IMR-90 (cell line): ENCODE results near the gene RFT1. TPM values are rescaled to one million over a fixed set of nuclear protein-coding genes. Genes with fewer than 3 reads are reported as not detected.
A peak's percentile ranks its signal among the peaks of the same experiment; 100 is the strongest.

Experiments
- ATAC-seq: fragments of 200-7000 bp; cut with Tn5 transposase; 2 replicates; pipeline ENCODE4 v1.9.1; 2020; ENCODE audit warnings: low read depth, mild to moderate bottlenecking, moderate library complexity
- BruUV-seq: library from RNA; stranded (reverse); fragments of 400-500 nt; replicated peaks from 2 replicates; lab custom pipeline; 2021; lab: Mats Ljungman, UMichigan
- CTCF ChIA-PET: fragments of 300-600 bp; formaldehyde crosslinking; extraction: SDS; loops from one replicate; lab custom pipeline; 2021; ENCODE audit warnings: antibody characterized with exemption; lab: Yijun Ruan, JAX
- POLR2A ChIA-PET: fragments of 300-600 bp; sonication (Branson Sonifier 250); formaldehyde crosslinking; loops from one replicate; lab custom pipeline; 2022; ENCODE audit warnings: antibody characterized with exemption; ENCODE audit not compliant: unreplicated experiment; lab: Charles Lee
- DNase-seq: peaks from one replicate; pipeline ENCODE4 v3.0.0; 2013
- H2AFZ ChIP-seq: replicated peaks from 2 replicates; pipeline ENCODE3; 2013; ENCODE audit warnings: low read length, mild to moderate bottlenecking; ENCODE audit not compliant: poor library complexity
- H2AK5ac ChIP-seq: 2 replicates; pipeline ENCODE4 v1.6.1; 2013; ENCODE audit warnings: low read depth, low read length, inconsistent platforms
- H2AK9ac ChIP-seq: replicated peaks from 2 replicates; pipeline ENCODE3; 2013; ENCODE audit warnings: mild to moderate bottlenecking, low read depth, low read length, moderate library complexity; ENCODE audit not compliant: poor library complexity
- H2BK120ac ChIP-seq: 2 replicates; pipeline ENCODE4 v1.6.1; 2013; ENCODE audit warnings: low read depth, low read length, inconsistent platforms
- H2BK15ac ChIP-seq: 3 replicates; pipeline ENCODE4 v1.6.1; 2013; ENCODE audit warnings: low read depth, low read length, inconsistent platforms
- H2BK20ac ChIP-seq: 2 replicates; pipeline ENCODE4 v1.6.1; 2013; ENCODE audit warnings: low read depth, mild to moderate bottlenecking, inconsistent platforms, low read length, moderate library complexity
- H2BK5ac ChIP-seq: 2 replicates; pipeline ENCODE4 v1.6.1; 2013; ENCODE audit warnings: mild to moderate bottlenecking, low read depth, low read length, inconsistent platforms; ENCODE audit not compliant: poor library complexity, severe bottlenecking
- H3K14ac ChIP-seq: replicated peaks from 2 replicates; pipeline ENCODE4 v1.6.1; 2013; ENCODE audit warnings: low read depth, low read length, inconsistent platforms
- H3K18ac ChIP-seq: 2 replicates; pipeline ENCODE4 v1.6.1; 2013; ENCODE audit warnings: low read depth, low read length, control low read depth
- H3K23ac ChIP-seq: 2 replicates; pipeline ENCODE4 v1.6.1; 2013; ENCODE audit warnings: low read depth, low read length, inconsistent platforms
- H3K27ac ChIP-seq: 2 replicates; pipeline ENCODE4 v1.5.1; 2013; ENCODE audit warnings: mild to moderate bottlenecking, control low read depth, low read length; ENCODE audit not compliant: insufficient read depth
- H3K27me3 ChIP-seq: 2 replicates; pipeline ENCODE4 v1.6.1; 2013; ENCODE audit warnings: low read length; ENCODE audit not compliant: control insufficient read depth, insufficient read depth
- H3K36me3 ChIP-seq: 2 replicates; pipeline ENCODE4 v1.6.1; 2013; ENCODE audit warnings: low read length, mixed read lengths; ENCODE audit not compliant: control insufficient read depth, insufficient read depth
- H3K4ac ChIP-seq: 2 replicates; pipeline ENCODE4 v1.6.1; 2013; ENCODE audit warnings: low read depth, low read length, inconsistent platforms
- H3K4me1 ChIP-seq: 2 replicates; pipeline ENCODE4 v1.6.1; 2013; ENCODE audit warnings: low read length, mixed read lengths; ENCODE audit not compliant: control insufficient read depth, insufficient read depth
- H3K4me2 ChIP-seq: 2 replicates; pipeline ENCODE4 v1.6.1; 2013; ENCODE audit warnings: low read depth, mild to moderate bottlenecking, control low read depth, low read length, moderate library complexity
- H3K4me3 ChIP-seq: 2 replicates; pipeline ENCODE4 v1.5.1; 2013; ENCODE audit warnings: low read depth, mild to moderate bottlenecking, control low read depth, low read length, moderate library complexity; ENCODE audit not compliant: insufficient read depth
- H3K56ac ChIP-seq: 2 replicates; pipeline ENCODE4 v1.6.1; 2013; ENCODE audit warnings: low read length, inconsistent platforms; ENCODE audit not compliant: insufficient read depth; ENCODE audit errors: extremely low read depth
- H3K79me1 ChIP-seq, 2 experiments: 2 replicates each; pipeline ENCODE4 v1.6.1; 2013; ENCODE audit warnings: low read length in 2 of 2, inconsistent platforms in 1 of 2, low read depth in 1 of 2
- H3K9ac ChIP-seq: 2 replicates; pipeline ENCODE4 v1.6.1; 2013; ENCODE audit warnings: low read depth, low read length, control low read depth
- H3K9me1 ChIP-seq: 2 replicates; pipeline ENCODE4 v1.6.1; 2013; ENCODE audit warnings: low read length, inconsistent platforms; ENCODE audit not compliant: insufficient read depth
- H3K9me3 ChIP-seq: 2 replicates; pipeline ENCODE4 v1.6.1; 2013; ENCODE audit warnings: low read length; ENCODE audit not compliant: control insufficient read depth, insufficient read depth
- H4K20me1 ChIP-seq: 2 replicates; pipeline ENCODE4 v1.6.1; 2013; ENCODE audit warnings: low read length, inconsistent platforms; ENCODE audit not compliant: insufficient read depth
- H4K5ac ChIP-seq: 2 replicates; pipeline ENCODE4 v1.6.1; 2013; ENCODE audit warnings: mild to moderate bottlenecking, low read depth, low read length, control low read depth
- H4K8ac ChIP-seq, 2 experiments: 2 replicates each; pipeline ENCODE4 v1.6.1; 2013; ENCODE audit warnings: low read depth in 2 of 2, low read length in 2 of 2, control low read depth in 1 of 2, inconsistent platforms in 1 of 2
- H4K91ac ChIP-seq: 2 replicates; pipeline ENCODE4 v1.6.1; 2013; ENCODE audit warnings: low read depth, low read length, inconsistent platforms; ENCODE audit not compliant: insufficient read depth
- CEBPB ChIP-seq: IDR thresholded peaks from 2 replicates; pipeline ENCODE4 v1.6.1; 2012; ENCODE audit warnings: low read depth, low read length, improper control_type of control experiment
- CHD1 ChIP-seq: IDR thresholded peaks from 2 replicates; pipeline ENCODE4 v1.6.1; 2012; ENCODE audit warnings: low read depth, low read length, improper control_type of control experiment
- ELK1 ChIP-seq: fragments of 150-350 bp; IDR thresholded peaks from 2 replicates; pipeline ENCODE4 v1.6.1; 2016; ENCODE audit warnings: low read depth, mild to moderate bottlenecking, low read length, moderate library complexity, borderline replicate concordance
- FOS ChIP-seq: fragments of 150-350 bp; IDR thresholded peaks from 2 replicates; pipeline ENCODE4 v1.6.1; 2016; ENCODE audit warnings: low read depth, low read length
- MAFK ChIP-seq: IDR thresholded peaks from 2 replicates; pipeline ENCODE4 v1.6.1; 2012; ENCODE audit warnings: low read depth, low read length, improper control_type of control experiment
- MAZ ChIP-seq: IDR thresholded peaks from 2 replicates; pipeline ENCODE4 v1.6.1; 2012; ENCODE audit warnings: low read depth, mild to moderate bottlenecking, low read length, improper control_type of control experiment, moderate library complexity, borderline replicate concordance
- MXI1 ChIP-seq: IDR thresholded peaks from 2 replicates; pipeline ENCODE4 v1.6.1; 2012; ENCODE audit warnings: low read depth, mild to moderate bottlenecking, low read length, moderate library complexity, borderline replicate concordance
- NFE2L2 ChIP-seq: fragments of 150-350 bp; IDR thresholded peaks from 2 replicates; pipeline ENCODE4 v1.6.1; 2016; ENCODE audit warnings: low read depth, mild to moderate bottlenecking, low read length
- POLR2A ChIP-seq: IDR thresholded peaks from 2 replicates; pipeline ENCODE4 v1.6.1; 2012; ENCODE audit warnings: mild to moderate bottlenecking, low read depth, low read length
- RCOR1 ChIP-seq: IDR thresholded peaks from 2 replicates; pipeline ENCODE4 v1.6.1; 2012; ENCODE audit warnings: mild to moderate bottlenecking, low read length, improper control_type of control experiment; ENCODE audit not compliant: insufficient replicate concordance
- USF2 ChIP-seq: fragments of 150-350 bp; IDR thresholded peaks from 2 replicates; pipeline ENCODE4 v1.6.1; 2017; ENCODE audit warnings: mild to moderate bottlenecking, antibody characterized with exemption, low read length, low read depth
- WGBS, 2 experiments: methylation state at CpG; one replicate each; pipeline versions ENCODE4 v1.1.5 to v1.1.7; 2013; ENCODE audit warnings: missing lambda C conversion rate in 2 of 2; ENCODE audit not compliant: insufficient read length in 1 of 2; ENCODE audit errors: extremely low coverage in 2 of 2; 5-methylcytosine and 5-hydroxymethylcytosine counted together
- dilution Hi-C: fragments of 300-500 bp; cut with HindIII; formaldehyde crosslinking; loops from one replicate; pipeline ENCODE4 v1.14.3; 2018; ENCODE audit warnings: low sequenced_read_pairs; ENCODE audit not compliant: unreplicated experiment
- in situ Hi-C: fragments of 300-500 bp; cut with MboI; formaldehyde crosslinking; loops from 3 replicates; pipeline ENCODE4 v1.14.3; 2019; ENCODE audit warnings: low sequenced_read_pairs, inconsistent platforms, mixed read lengths
- intact Hi-C: fragments of 100-400 bp; cut with micrococcal nuclease; formaldehyde crosslinking; loops from 2 replicates; pipeline ENCODE4 v1.10.0; 2022
- polyA plus RNA-seq, 3 experiments: library from polyadenylated mRNA; depleted of rRNA; stranded (reverse); fragments of >200 nt; gene quantifications; 2 replicates each; pipeline ENCODE4 v1.2.3, GENCODE V29; 2012; ENCODE audit warnings: low replicate concordance in 1 of 3
- total RNA-seq: library from RNA; depleted of rRNA; stranded (reverse); fragments of >200 nt; gene quantifications from 2 replicates; pipeline ENCODE4 v1.2.3, GENCODE V29; 2012
- TF ChIP-seq, protein P1 (sequence below): conservative IDR thresholded peaks from 2 replicates; pipeline ENCODE4 v1.5.1; 2012; ENCODE audit warnings: mild to moderate bottlenecking, low read depth, low read length, improper control_type of control experiment

RFT1 gene
- total and polyA plus RNA-seq, 2 of the 4 experiments (the other 2 are of a cell fraction) = 14.5 to 23.5 TPM

GRCh38 chr3:53045518-53046170 is 84.6 kb downstream of the RFT1 start, which contains the start of gene SFMBT1:
Gene SFMBT1 (minus strand): TSS chr3:53046073. CDS start chr3:52969128, 76,945 bp downstream.
- H2BK5ac ChIP-seq = no peak within 1 kb of the TSS
- dilution Hi-C loops = no loop called here
- peak within 1 kb of the TSS; percentile 87 for H2AK9ac ChIP-seq
- ChIA-PET CTCF (no interaction called here), POLR2A (no interaction called here)
- BruUV-seq = no TSS peak
- peak within 1 kb of the TSS; percentile 53; the same call in 1 of the 2 replicates for H3K4ac ChIP-seq
- 1% methylated on average over 24 of the region's 117 CpGs; no CpG with 5 or more reads in 1 of the 2 experiments for WGBS, 2 experiments
- peaks cover 16% of the 10 kb centered on the region for H3K27me3 ChIP-seq
- H3K9me1 ChIP-seq = no peaks in the 10 kb centered on the region
- in situ Hi-C loops = no loop called here
- H2BK120ac ChIP-seq = no peak within 1 kb of the TSS
- H3K4me2 ChIP-seq = peak within 1 kb of the TSS; percentile 88
- peaks cover 5 to 10% of the 10 kb centered on the region in 2 experiments; a peak in 2 of 4 replicates for H3K79me1 ChIP-seq
- H3K4me3 ChIP-seq = peak within 1 kb of the TSS; percentile 93
- no peaks in the 10 kb centered on the region for H3K36me3 ChIP-seq
- peak within 1 kb of the TSS; percentile 38; the same call in 1 of the 2 replicates for H4K5ac ChIP-seq
- TF ChIP-seq MXI1 (no peak), NFE2L2 (no peak), ELK1 (no peak), MAZ (no peak), POLR2A (no peak), CEBPB (no peak), CHD1 (no peak), FOS (no peak), USF2 (no peak), MAFK (no peak), RCOR1 (no peak)
- TF ChIP-seq, protein P1, sequence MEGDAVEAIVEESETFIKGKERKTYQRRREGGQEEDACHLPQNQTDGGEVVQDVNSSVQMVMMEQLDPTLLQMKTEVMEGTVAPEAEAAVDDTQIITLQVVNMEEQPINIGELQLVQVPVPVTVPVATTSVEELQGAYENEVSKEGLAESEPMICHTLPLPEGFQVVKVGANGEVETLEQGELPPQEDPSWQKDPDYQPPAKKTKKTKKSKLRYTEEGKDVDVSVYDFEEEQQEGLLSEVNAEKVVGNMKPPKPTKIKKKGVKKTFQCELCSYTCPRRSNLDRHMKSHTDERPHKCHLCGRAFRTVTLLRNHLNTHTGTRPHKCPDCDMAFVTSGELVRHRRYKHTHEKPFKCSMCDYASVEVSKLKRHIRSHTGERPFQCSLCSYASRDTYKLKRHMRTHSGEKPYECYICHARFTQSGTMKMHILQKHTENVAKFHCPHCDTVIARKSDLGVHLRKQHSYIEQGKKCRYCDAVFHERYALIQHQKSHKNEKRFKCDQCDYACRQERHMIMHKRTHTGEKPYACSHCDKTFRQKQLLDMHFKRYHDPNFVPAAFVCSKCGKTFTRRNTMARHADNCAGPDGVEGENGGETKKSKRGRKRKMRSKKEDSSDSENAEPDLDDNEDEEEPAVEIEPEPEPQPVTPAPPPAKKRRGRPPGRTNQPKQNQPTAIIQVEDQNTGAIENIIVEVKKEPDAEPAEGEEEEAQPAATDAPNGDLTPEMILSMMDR = no peak
- no peaks in the 10 kb centered on the region for H3K9me3 ChIP-seq
- H3K14ac ChIP-seq = peak within 1 kb of the TSS; percentile 22; the same call in 1 of the 2 replicates
- peak; percentile 82 for ATAC-seq
- H3K4me1 ChIP-seq = no peaks in the 10 kb centered on the region
- intact Hi-C loops = no loop called here
- no peak within 1 kb of the TSS for H2BK15ac ChIP-seq
- no peaks in the 10 kb centered on the region for H4K20me1 ChIP-seq
- H2AK5ac ChIP-seq = no peak within 1 kb of the TSS
- H2BK20ac ChIP-seq = no peak within 1 kb of the TSS
- DNase-seq = peak; percentile 49
- H3K23ac ChIP-seq = 0 out of 2 replicates have a peak within 1 kb of the TSS, but pooled peaks have one; percentile 53
- no peak within 1 kb of the TSS for H3K56ac ChIP-seq
- H4K91ac ChIP-seq = no peak within 1 kb of the TSS
- H3K18ac ChIP-seq = no peak within 1 kb of the TSS; the same call in 1 of the 2 replicates
- H3K27ac ChIP-seq = peak within 1 kb of the TSS; percentile 20; the same call in 1 of the 2 replicates
- peak within 1 kb of the TSS; percentile 83 for H3K9ac ChIP-seq
- H4K8ac ChIP-seq = peak within 1 kb of the TSS in 1 of 2 experiments; percentile 74; a peak in 1 of 4 replicates
- peak within 1 kb of the TSS; percentile 95 for H2AFZ ChIP-seq
